ENCODE measurements around the gene KASH5. TPM values are rescaled to one million over a fixed set of nuclear protein-coding genes. Genes with fewer than 3 reads are reported as not detected.

The KASH5 gene
- total and polyA plus RNA-seq, 2 donors (not counting 1 experiment from before 2014, with no cell fraction given): 0.67 to 0.74 TPM

GRCh38 chr19:49431330-49431749 lies 43.3 kb downstream of the KASH5 start:
- peaks cover 55 to 58% of the 10 kb centered on the region in 2 donors for H3K4me1 ChIP-seq (ENCODE audit: control insufficient read depth in 2 of 2, insufficient read depth in 2 of 2, low read length in 2 of 2)
- H3K27ac Mint-ChIP-seq: no peak overlapping the region
- no peak overlapping the region for H3K27ac ChIP-seq (ENCODE audit: low read length in 2 of 2)
- no peaks in the 10 kb centered on the region for H3K79me2 ChIP-seq (ENCODE audit: control insufficient read depth, insufficient read depth, low read length)
- no peak overlapping the region for H3K4me2 ChIP-seq (replicated peaks; ENCODE audit: low read depth, low read length, poor library complexity, severe bottlenecking)
- 36% methylated on average over 26 of the region's 29 CpGs for WGBS (ENCODE audit: insufficient coverage)
- ChIA-PET POLR2A (interaction anchor here (0.6 kb wide), 1 partner anchor 47 kb away, joined by 6 read pairs; no protein-coding TSS in a partner anchor), CTCF (interaction anchor here (0.5 to 1.3 kb wide), 7 partner anchors 10 to 210 kb away, joined by 3 to 5 read pairs (median 3); no protein-coding TSS in a partner anchor)
- H3K4me3 Mint-ChIP-seq: no peak overlapping the region
- H2AFZ ChIP-seq (ENCODE audit: insufficient read depth, low read depth, low read length, poor library complexity, severe bottlenecking): no peak overlapping the region
- DNase-seq (peak; percentile 55), ATAC-seq (ENCODE audit: low read depth) (no peak)
- no peak overlapping the region for H3K9ac ChIP-seq (ENCODE audit: low read length)
- H4K20me1 ChIP-seq (ENCODE audit: control insufficient read depth, insufficient read depth, low read length, poor library complexity, severe bottlenecking): no peaks in the 10 kb centered on the region
- peaks cover 73% of the 10 kb centered on the region for H3K27me3 Mint-ChIP-seq
- no peaks in the 10 kb centered on the region for H3K9me3 Mint-ChIP-seq (ENCODE audit: insufficient read depth)
- no peak for TF ChIP-seq EZH2 (IDR thresholded peaks at IDR 0.05; ENCODE audit: borderline replicate concordance, insufficient read depth, low read depth, low read length, poor library complexity, severe bottlenecking)
- TF ChIP-seq CTCF (IDR thresholded peaks at IDR 0.05): no peak
- peaks cover 53% of the 10 kb centered on the region for H3K4me1 Mint-ChIP-seq
- peaks cover 0 to 71% (median 4%) of the 10 kb centered on the region in 3 donors for H3K9me3 ChIP-seq (ENCODE audit: control extremely low read depth in 1 of 3, control insufficient read depth in 2 of 3, insufficient read depth in 1 of 3, low read length in 2 of 3)
- H3K4me3 ChIP-seq (ENCODE audit: control extremely low read depth in 1 of 5, extremely low read depth in 1 of 5, insufficient read depth in 1 of 5, low read depth in 2 of 5, low read length in 4 of 5): no peak overlapping the region
- intact Hi-C loops (cut with micrococcal nuclease): no loop called here
- no peaks in the 10 kb centered on the region for H3K36me3 ChIP-seq (replicated peaks in 1 of 2; ENCODE audit: control extremely low read depth in 1 of 2, control insufficient read depth in 1 of 2, extremely low read depth in 1 of 2, insufficient read depth in 2 of 2, low read length in 1 of 2)
- H3K27me3 ChIP-seq (replicated peaks in 1 of 4; ENCODE audit: control extremely low read depth in 1 of 4, control insufficient read depth in 3 of 4, insufficient read depth in 4 of 4, low read length in 3 of 4): peaks cover 0 to 100% (median 66%) of the 10 kb centered on the region in 4 experiments

All from B cell (primary cell).